WTC11 (cell line): ENCODE data around the gene STKLD1. TPM values are rescaled to one million over a fixed set of nuclear protein-coding genes. Genes with fewer than 3 reads are reported as not detected.
"Not testable (repeated sequence)": the region's sequence is repeated elsewhere in the genome, so short reads cannot be mapped to it uniquely, and the experiment has no call there.

ENCODE experiments used
- ATAC-seq: fragments of 200-7000 bp; cut with Tn5 transposase; 2 replicates; pipeline ENCODE4 v1.10.0; 2021; ENCODE audit warnings: mild to moderate bottlenecking, moderate library complexity
- CTCF ChIA-PET: fragments of 300-600 bp; sonication (Branson Sonifier 250); formaldehyde crosslinking; loops from one replicate; lab custom pipeline; 2021; ENCODE audit warnings: antibody characterized with exemption; lab: Charles Lee
- POLR2A ChIA-PET: fragments of 350-600 bp; sonication (Branson Sonifier 250); formaldehyde crosslinking; loops from one replicate; lab custom pipeline; 2021; ENCODE audit warnings: antibody characterized with exemption; lab: Charles Lee
- DNase-seq: peaks from one replicate; pipeline ENCODE4 v3.0.0; 2021; ENCODE audit warnings: low spot score
- H3K27ac Mint-ChIP-seq: 2 replicates; pipeline ENCODE4 v1.8.0; 2021; ENCODE audit warnings: mixed read lengths
- H3K27me3 Mint-ChIP-seq: 2 replicates; pipeline ENCODE4 v1.8.0; 2021; ENCODE audit warnings: low read depth, mild to moderate bottlenecking, moderate library complexity, mixed read lengths
- H3K36me3 Mint-ChIP-seq: 2 replicates; pipeline ENCODE4 v1.8.0; 2021; ENCODE audit warnings: mixed read lengths
- H3K4me1 Mint-ChIP-seq: 2 replicates; pipeline ENCODE4 v1.8.0; 2022; ENCODE audit warnings: mixed read lengths
- H3K4me3 Mint-ChIP-seq: 2 replicates; pipeline ENCODE4 v1.8.0; 2021; ENCODE audit warnings: mild to moderate bottlenecking, moderate library complexity, mixed read lengths
- H3K9me3 Mint-ChIP-seq: 2 replicates; pipeline ENCODE4 v1.8.0; 2021; ENCODE audit warnings: mixed read lengths
- E2F5 ChIP-seq: sonication (generic); formaldehyde crosslinking; IDR thresholded peaks from 2 replicates; pipeline ENCODE4 v1.8.1; 2022; ENCODE audit warnings: mild to moderate bottlenecking, moderate library complexity, missing genetic modification reagents
- EMX1 ChIP-seq: fragments of 250-450 bp; sonication (Bioruptor Pico); IDR thresholded peaks from 2 replicates; pipeline ENCODE4 v1.8.0; 2021; ENCODE audit warnings: mild to moderate bottlenecking
- ERG ChIP-seq: fragments of 250-450 bp; sonication (Bioruptor Pico); IDR thresholded peaks from 2 replicates; pipeline ENCODE4 v1.8.0; 2021; ENCODE audit warnings: mild to moderate bottlenecking
- MAX ChIP-seq: sonication (generic); formaldehyde crosslinking; IDR thresholded peaks from 2 replicates; pipeline ENCODE4 v1.8.0; 2022; ENCODE audit warnings: mild to moderate bottlenecking, missing genetic modification reagents
- NFATC4 ChIP-seq: fragments of 250-450 bp; sonication (Bioruptor Pico); IDR thresholded peaks from 2 replicates; pipeline ENCODE4 v1.9.0; 2021; ENCODE audit warnings: mild to moderate bottlenecking
- ZNF416 ChIP-seq: fragments of 250-450 bp; sonication (Bioruptor Pico); IDR thresholded peaks from 2 replicates; pipeline ENCODE4 v1.9.0; 2021; ENCODE audit warnings: mild to moderate bottlenecking, inconsistent platforms
- ZNF425 ChIP-seq: fragments of 250-450 bp; sonication (Bioruptor Pico); conservative IDR thresholded peaks from 2 replicates; pipeline ENCODE4 v1.9.0; 2021; ENCODE audit warnings: mild to moderate bottlenecking
- ZNF671 ChIP-seq: fragments of 250-450 bp; sonication (Bioruptor Pico); IDR thresholded peaks from 2 replicates; pipeline ENCODE4 v1.8.0; 2021; ENCODE audit warnings: mild to moderate bottlenecking
- total RNA-seq: library from RNA; stranded (reverse); gene quantifications from 3 replicates; pipeline ENCODE4 v1.2.3, GENCODE V29; 2021
- TF ChIP-seq, protein P1 (sequence below): fragments of 250-450 bp; sonication (Bioruptor Pico); IDR thresholded peaks from 2 replicates; pipeline ENCODE4 v1.9.0; 2021; ENCODE audit warnings: mild to moderate bottlenecking
- TF ChIP-seq, protein P2 (sequence below): fragments of 200-600 bp; IDR thresholded peaks from 2 replicates; pipeline ENCODE4 v1.8.0; 2022; ENCODE audit warnings: antibody characterized with exemption
- TF ChIP-seq, protein P3 (sequence below): sonication (generic); formaldehyde crosslinking; IDR thresholded peaks from 2 replicates; pipeline ENCODE4 v1.8.0; 2023; ENCODE audit warnings: mild to moderate bottlenecking, missing genetic modification reagents
- TF ChIP-seq, protein P4 (sequence below): sonication (generic); formaldehyde crosslinking; IDR thresholded peaks from 2 replicates; pipeline ENCODE4 v1.8.1; 2022; ENCODE audit warnings: missing genetic modification reagents, borderline replicate concordance

The STKLD1 gene
- total RNA-seq, 1 experiment from 2014 or later = 0.98 TPM

- no peak overlapping the region for H3K27ac Mint-ChIP-seq
- peaks cover 39% of the 10 kb centered on the region for H3K9me3 Mint-ChIP-seq
- peaks cover 18% of the 10 kb centered on the region for H3K27me3 Mint-ChIP-seq
- ATAC-seq = no peak
- no peaks in the 10 kb centered on the region; the same call in 1 of the 2 replicates for H3K4me1 Mint-ChIP-seq
- peaks cover 33% of the 10 kb centered on the region for H3K36me3 Mint-ChIP-seq
- CTCF ChIA-PET = interaction anchor here (4.0 kb wide), 1 partner anchor 140 kb away, joined by 97 read pairs; no protein-coding TSS in a partner anchor
- TF ChIP-seq, protein P1, sequence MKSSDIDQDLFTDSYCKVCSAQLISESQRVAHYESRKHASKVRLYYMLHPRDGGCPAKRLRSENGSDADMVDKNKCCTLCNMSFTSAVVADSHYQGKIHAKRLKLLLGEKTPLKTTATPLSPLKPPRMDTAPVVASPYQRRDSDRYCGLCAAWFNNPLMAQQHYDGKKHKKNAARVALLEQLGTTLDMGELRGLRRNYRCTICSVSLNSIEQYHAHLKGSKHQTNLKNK = peak; percentile 10; the same call in 1 of the 2 replicates
- no peak for TF ChIP-seq E2F5 (CRISPR knock-in tag)
- TF ChIP-seq, all 79 proteins: peak for 1
- POLR2A ChIA-PET = no interaction called here
- no peak overlapping the region for H3K4me3 Mint-ChIP-seq
- no peak for DNase-seq
Measured at GRCh38 chr9:133327834-133328484, 48.2 kb upstream of the STKLD1 start.

DNA sequence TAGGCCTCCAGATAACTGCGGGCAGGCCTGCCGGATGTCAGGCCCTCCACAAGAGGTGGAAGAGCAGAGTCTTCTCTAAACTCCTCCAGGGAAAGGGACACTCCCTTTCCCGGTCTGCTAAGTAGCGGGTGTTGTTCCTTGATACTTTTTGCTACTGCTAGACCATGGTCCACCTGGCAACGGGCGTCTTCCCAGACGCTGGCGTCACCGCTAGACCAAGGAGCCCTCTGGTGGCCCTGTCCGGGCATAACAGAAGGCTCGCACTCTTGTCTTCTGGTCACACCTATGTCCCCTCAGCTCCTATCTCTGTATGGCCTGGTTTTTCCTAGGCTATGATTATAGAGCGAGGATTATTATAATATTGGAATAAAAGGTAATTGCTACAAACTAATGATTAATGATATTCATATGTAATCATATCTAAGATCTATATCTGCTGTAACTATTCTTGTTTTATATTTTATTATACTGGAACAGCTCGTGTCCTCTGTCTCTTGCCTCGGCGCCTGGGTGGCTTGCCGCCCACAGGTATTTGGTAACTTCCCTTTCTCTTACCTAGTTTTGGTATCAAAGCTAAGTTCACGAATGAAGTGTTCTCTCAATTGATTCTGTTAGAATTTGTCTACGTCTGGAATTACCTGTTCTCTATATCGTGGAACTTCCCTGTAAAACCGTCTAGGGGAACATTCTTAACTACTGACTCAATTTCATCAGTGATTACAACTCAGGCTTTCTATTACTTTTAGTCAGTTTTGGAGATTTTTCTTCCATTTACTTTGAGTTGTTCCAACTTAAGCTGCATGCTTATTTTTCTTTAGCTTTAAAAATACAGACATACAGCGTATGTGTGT, 46.6 kb upstream of the STKLD1 start:
- Mint-ChIP-seq H3K36me3 (peaks cover 38% of the 10 kb centered on the region), H3K9me3 (peaks cover 29% of the 10 kb centered on the region), H3K27ac (peak overlapping the region; percentile 90)
- peak; percentile 41 for DNase-seq
- not testable (repeated sequence) for H3K4me3 Mint-ChIP-seq, H3K4me1 Mint-ChIP-seq, H3K27me3 Mint-ChIP-seq, ATAC-seq
- 0 out of 2 replicates have a peak, but pooled peaks have one; percentile 7 for TF ChIP-seq ERG (CRISPR knock-in tag)
- TF ChIP-seq, protein P2, sequence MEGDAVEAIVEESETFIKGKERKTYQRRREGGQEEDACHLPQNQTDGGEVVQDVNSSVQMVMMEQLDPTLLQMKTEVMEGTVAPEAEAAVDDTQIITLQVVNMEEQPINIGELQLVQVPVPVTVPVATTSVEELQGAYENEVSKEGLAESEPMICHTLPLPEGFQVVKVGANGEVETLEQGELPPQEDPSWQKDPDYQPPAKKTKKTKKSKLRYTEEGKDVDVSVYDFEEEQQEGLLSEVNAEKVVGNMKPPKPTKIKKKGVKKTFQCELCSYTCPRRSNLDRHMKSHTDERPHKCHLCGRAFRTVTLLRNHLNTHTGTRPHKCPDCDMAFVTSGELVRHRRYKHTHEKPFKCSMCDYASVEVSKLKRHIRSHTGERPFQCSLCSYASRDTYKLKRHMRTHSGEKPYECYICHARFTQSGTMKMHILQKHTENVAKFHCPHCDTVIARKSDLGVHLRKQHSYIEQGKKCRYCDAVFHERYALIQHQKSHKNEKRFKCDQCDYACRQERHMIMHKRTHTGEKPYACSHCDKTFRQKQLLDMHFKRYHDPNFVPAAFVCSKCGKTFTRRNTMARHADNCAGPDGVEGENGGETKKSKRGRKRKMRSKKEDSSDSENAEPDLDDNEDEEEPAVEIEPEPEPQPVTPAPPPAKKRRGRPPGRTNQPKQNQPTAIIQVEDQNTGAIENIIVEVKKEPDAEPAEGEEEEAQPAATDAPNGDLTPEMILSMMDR = peak; percentile 65
- 0 out of 2 replicates have a peak, but pooled peaks have one; percentile 59 for TF ChIP-seq ZNF671 (CRISPR knock-in tag)
- 0 out of 2 replicates have a peak, but pooled peaks have one; percentile 71 for TF ChIP-seq EMX1 (CRISPR knock-in tag)
- TF ChIP-seq NFATC4 = 0 out of 2 replicates have a peak, but pooled peaks have one; percentile 18
- TF ChIP-seq ZNF425 (CRISPR knock-in tag) = 0 out of 2 replicates have a peak, but pooled peaks have one; percentile 26
- TF ChIP-seq ZNF416 = 0 out of 2 replicates have a peak, but pooled peaks have one; percentile 62
- CTCF ChIA-PET = interaction anchor here (0.5 to 4.0 kb wide), 10 partner anchors 9 to 430 kb away, joined by 3 to 97 read pairs (median 5); no protein-coding TSS in a partner anchor
- POLR2A ChIA-PET = interaction anchor here (1.8 kb wide), 1 partner anchor 91 kb away, joined by 7 read pairs; no protein-coding TSS in a partner anchor

DNA sequence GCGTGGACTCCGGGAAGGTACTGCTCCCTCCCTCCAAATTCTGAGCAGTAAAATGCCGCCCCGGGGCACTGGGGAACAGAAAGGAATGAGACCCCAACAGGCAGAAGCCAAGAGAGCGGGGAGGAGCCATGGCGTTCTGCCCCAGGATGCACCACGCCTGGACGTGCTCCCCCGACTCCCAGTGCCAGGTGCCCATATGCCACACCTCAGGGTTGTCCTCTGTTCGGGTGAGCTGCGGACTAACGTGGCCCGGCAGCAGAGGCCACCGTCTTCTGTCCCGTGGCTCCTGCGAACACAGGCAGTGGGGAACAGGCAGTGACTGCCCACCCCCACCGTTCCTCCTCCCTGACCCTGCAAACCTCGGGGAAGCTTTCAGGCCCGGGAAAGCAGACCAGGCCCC, 44.9 kb upstream of the STKLD1 start:
- Mint-ChIP-seq H3K36me3 (peaks cover 41% of the 10 kb centered on the region), H3K4me1 (peaks cover 17% of the 10 kb centered on the region), H3K4me3 (no peak overlapping the region), H3K9me3 (peaks cover 14% of the 10 kb centered on the region), H3K27ac (no peak overlapping the region), H3K27me3 (peaks cover 3% of the 10 kb centered on the region; the same call in 1 of the 2 replicates)
- ChIA-PET CTCF (interaction anchor here (0.6 to 4.0 kb wide), 4 partner anchors 93 to 183 kb away, joined by 3 to 97 read pairs (median 4); no protein-coding TSS in a partner anchor), POLR2A (interaction anchor here (0.5 to 1.7 kb wide), 2 partner anchors 93 to 152 kb away, joined by 3 to 4 read pairs; no protein-coding TSS in a partner anchor)
- ATAC-seq (no peak), DNase-seq (no peak)
- TF ChIP-seq MAX (CRISPR knock-in tag) (no peak), ZNF425 (CRISPR knock-in tag) (no peak)
- TF ChIP-seq, protein P3, sequence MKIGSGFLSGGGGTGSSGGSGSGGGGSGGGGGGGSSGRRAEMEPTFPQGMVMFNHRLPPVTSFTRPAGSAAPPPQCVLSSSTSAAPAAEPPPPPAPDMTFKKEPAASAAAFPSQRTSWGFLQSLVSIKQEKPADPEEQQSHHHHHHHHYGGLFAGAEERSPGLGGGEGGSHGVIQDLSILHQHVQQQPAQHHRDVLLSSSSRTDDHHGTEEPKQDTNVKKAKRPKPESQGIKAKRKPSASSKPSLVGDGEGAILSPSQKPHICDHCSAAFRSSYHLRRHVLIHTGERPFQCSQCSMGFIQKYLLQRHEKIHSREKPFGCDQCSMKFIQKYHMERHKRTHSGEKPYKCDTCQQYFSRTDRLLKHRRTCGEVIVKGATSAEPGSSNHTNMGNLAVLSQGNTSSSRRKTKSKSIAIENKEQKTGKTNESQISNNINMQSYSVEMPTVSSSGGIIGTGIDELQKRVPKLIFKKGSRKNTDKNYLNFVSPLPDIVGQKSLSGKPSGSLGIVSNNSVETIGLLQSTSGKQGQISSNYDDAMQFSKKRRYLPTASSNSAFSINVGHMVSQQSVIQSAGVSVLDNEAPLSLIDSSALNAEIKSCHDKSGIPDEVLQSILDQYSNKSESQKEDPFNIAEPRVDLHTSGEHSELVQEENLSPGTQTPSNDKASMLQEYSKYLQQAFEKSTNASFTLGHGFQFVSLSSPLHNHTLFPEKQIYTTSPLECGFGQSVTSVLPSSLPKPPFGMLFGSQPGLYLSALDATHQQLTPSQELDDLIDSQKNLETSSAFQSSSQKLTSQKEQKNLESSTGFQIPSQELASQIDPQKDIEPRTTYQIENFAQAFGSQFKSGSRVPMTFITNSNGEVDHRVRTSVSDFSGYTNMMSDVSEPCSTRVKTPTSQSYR = no peak
- TF ChIP-seq, protein P4, sequence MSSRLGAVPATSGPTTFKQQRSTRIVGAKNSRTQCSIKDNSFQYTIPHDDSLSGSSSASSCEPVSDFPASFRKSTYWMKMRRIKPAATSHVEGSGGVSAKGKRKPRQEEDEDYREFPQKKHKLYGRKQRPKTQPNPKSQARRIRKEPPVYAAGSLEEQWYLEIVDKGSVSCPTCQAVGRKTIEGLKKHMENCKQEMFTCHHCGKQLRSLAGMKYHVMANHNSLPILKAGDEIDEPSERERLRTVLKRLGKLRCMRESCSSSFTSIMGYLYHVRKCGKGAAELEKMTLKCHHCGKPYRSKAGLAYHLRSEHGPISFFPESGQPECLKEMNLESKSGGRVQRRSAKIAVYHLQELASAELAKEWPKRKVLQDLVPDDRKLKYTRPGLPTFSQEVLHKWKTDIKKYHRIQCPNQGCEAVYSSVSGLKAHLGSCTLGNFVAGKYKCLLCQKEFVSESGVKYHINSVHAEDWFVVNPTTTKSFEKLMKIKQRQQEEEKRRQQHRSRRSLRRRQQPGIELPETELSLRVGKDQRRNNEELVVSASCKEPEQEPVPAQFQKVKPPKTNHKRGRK = no peak
